HG03571 (cell line): ENCODE data around the gene RHOH.

ENCODE experiments used
- ATAC-seq: cut with Tn5 transposase; IDR thresholded peaks from one replicate; pipeline ENCODE4 v1.9.1; 2021; ENCODE audit not compliant: unreplicated experiment

Gene RHOH

GRCh38 chr4:40204507-40205258, 7.9 kb downstream of the RHOH start:
- ATAC-seq, result no peak

- peak; percentile 54 for ATAC-seq
Observed at GRCh38 chr4:40205259-40206198, 8.7 kb downstream of the RHOH start.

GRCh38 chr4:40206426-40206825, 9.6 kb downstream of the RHOH start:
- ATAC-seq, result no peak

- no peak for ATAC-seq
Observed at GRCh38 chr4:40209401-40209800, 12.6 kb downstream of the RHOH start.

GRCh38 chr4:40210776-40211175, 13.9 kb downstream of the RHOH start:
- ATAC-seq, result no peak

GRCh38 chr4:40211224-40212185, 14.7 kb downstream of the RHOH start:
- no peak for ATAC-seq

- no peak for ATAC-seq
Observed at GRCh38 chr4:40212674-40213527, 16.1 kb downstream of the RHOH start.

- ATAC-seq, result no peak
Observed at GRCh38 chr4:40214038-40214437, 17.2 kb downstream of the RHOH start.

- no peak for ATAC-seq
Observed at GRCh38 chr4:40214661-40215418, 18.0 kb downstream of the RHOH start.

GRCh38 chr4:40216622-40217366, 20.0 kb downstream of the RHOH start:
- ATAC-seq, result no peak

- ATAC-seq, result no peak
Observed at GRCh38 chr4:40221744-40222143, 24.9 kb downstream of the RHOH start.

- ATAC-seq, result no peak
Observed at GRCh38 chr4:40223343-40223742, 26.5 kb downstream of the RHOH start.

- no peak for ATAC-seq
Observed at GRCh38 chr4:40224432-40224831, 27.6 kb downstream of the RHOH start.

- no peak for ATAC-seq
Observed at GRCh38 chr4:40225497-40225896, 28.7 kb downstream of the RHOH start.

- no peak for ATAC-seq
Observed at GRCh38 chr4:40227284-40227683, 30.5 kb downstream of the RHOH start.

- ATAC-seq, result no peak
Observed at GRCh38 chr4:40228497-40229365, 31.9 kb downstream of the RHOH start.

- ATAC-seq, result no peak
Observed at GRCh38 chr4:40231316-40231863, 34.6 kb downstream of the RHOH start.
